ENCODE data around the gene ATXN2L. TPM values are rescaled to one million over a fixed set of nuclear protein-coding genes. Genes with fewer than 3 reads are reported as not detected.
A peak's percentile ranks its signal among the peaks of the same experiment; 100 is the strongest.
"Not testable (repeated sequence)": the region's sequence is repeated elsewhere in the genome, so short reads cannot be mapped to it uniquely, and the experiment has no call there.

The ATXN2L gene, protein sequence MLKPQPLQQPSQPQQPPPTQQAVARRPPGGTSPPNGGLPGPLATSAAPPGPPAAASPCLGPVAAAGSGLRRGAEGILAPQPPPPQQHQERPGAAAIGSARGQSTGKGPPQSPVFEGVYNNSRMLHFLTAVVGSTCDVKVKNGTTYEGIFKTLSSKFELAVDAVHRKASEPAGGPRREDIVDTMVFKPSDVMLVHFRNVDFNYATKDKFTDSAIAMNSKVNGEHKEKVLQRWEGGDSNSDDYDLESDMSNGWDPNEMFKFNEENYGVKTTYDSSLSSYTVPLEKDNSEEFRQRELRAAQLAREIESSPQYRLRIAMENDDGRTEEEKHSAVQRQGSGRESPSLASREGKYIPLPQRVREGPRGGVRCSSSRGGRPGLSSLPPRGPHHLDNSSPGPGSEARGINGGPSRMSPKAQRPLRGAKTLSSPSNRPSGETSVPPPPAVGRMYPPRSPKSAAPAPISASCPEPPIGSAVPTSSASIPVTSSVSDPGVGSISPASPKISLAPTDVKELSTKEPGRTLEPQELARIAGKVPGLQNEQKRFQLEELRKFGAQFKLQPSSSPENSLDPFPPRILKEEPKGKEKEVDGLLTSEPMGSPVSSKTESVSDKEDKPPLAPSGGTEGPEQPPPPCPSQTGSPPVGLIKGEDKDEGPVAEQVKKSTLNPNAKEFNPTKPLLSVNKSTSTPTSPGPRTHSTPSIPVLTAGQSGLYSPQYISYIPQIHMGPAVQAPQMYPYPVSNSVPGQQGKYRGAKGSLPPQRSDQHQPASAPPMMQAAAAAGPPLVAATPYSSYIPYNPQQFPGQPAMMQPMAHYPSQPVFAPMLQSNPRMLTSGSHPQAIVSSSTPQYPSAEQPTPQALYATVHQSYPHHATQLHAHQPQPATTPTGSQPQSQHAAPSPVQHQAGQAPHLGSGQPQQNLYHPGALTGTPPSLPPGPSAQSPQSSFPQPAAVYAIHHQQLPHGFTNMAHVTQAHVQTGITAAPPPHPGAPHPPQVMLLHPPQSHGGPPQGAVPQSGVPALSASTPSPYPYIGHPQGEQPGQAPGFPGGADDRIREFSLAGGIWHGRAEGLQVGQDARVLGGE
- total RNA-seq: 100 to 1,000 TPM; 298 to 319 TPM

DNA sequence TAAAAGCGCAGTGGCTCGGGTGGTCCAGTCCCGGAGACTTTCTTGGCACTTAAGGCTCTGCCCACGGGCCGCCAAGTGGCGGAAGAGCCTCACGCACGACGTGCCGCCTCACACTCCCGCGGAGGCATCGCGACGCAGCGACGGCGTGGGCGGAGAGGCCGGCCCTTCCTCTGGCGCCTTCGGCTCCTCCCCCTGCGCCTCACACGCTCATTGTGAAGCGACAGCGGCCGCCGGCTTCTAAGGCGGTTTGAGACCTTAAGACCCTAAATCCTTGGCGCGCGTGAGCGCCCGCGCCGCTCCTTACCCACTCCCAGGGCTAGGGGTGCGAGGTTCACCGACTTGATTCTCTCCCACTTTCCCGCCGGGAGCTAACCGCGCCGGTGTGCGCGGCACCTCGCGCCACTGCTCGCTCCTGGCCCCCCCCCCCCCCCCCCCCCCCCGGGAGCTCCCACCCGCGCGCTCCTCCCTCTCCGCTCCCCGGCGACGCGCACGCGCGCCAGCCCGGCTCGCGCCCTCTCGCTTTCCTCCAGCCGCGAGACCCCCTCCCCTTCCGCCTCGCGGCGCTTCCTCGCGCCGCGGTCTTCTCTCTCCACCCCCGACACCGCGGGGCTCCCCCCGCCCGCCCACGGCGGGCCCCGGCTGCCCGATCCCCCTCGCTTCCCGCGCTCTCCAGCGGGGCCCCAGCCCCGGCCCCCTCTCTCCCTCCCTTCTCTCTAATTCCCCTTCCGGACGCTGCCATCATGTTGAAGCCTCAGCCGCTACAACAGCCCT lies at the start of gene ATXN2L:
Gene ATXN2L (plus strand): TSS at position 480 of the 771 bp plus-strand sequence. CDS start 261 bp downstream, at position 741.
- intact Hi-C loops (cut with DNase I, micrococcal nuclease): loop anchor here (1.0 to 10.0 kb wide), 15 partner anchors 41 to 1836 kb away; partner anchors contain the start of genes CLN3 (in 1 of the 2), FBRS (in 1 of the 2), INO80E (in 1 of the 2) and MYL11 (in 1 of the 2)
- H3K4me3 Mint-ChIP-seq: peak within 1 kb of the TSS; percentile 96
- H3K36me3 Mint-ChIP-seq (ENCODE audit: low read depth): peaks cover 40% of the 10 kb centered on the region
- no peaks in the 10 kb centered on the region for H3K27me3 Mint-ChIP-seq
- POLR2A ChIA-PET: interaction anchor here (0.5 to 4.3 kb wide), 7 partner anchors 15 to 1151 kb away, joined by 3 to 33 read pairs (median 7); partner anchors contain the start of genes NFATC2IP, SH2B1, TAOK2 and TUFM
- no peaks in the 10 kb centered on the region for H3K9me3 Mint-ChIP-seq (ENCODE audit: low read depth)
- peak within 1 kb of the TSS; percentile 100 for H3K27ac Mint-ChIP-seq
- H3K4me1 Mint-ChIP-seq: peaks cover 41% of the 10 kb centered on the region
- DNase-seq: peak; percentile 99
- CTCF ChIA-PET: interaction anchor here (0.8 to 1.5 kb wide), 3 partner anchors 40 to 123 kb away, joined by 3 to 4 read pairs (median 4); no protein-coding TSS in a partner anchor
- ATAC-seq: peak; percentile 43

DNA sequence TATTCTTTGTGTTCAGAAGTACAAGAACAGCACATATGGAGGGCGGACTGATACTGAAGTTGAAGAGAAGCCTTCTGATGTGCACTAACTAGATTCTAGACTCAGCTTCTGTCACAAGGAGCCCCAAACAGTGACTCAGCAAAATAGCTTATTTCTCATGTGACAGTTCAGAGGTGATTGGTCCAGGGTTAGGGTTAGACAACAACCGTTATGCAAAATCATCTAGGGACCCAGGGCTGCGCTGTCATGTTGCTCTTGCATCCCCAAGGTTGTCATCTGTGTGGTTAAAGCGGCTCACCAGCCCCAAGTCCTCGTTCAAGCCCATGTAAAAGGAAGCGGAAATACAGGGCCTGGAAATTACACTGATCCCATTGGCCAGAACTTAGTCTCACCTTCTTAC lies 41.1 kb upstream of the ATXN2L start:
- DNase-seq; H3K9me3 Mint-ChIP-seq (ENCODE audit: low read depth); CTCF ChIA-PET; H3K4me1 Mint-ChIP-seq; POLR2A ChIA-PET; ATAC-seq; H3K27me3 Mint-ChIP-seq; H3K36me3 Mint-ChIP-seq (ENCODE audit: low read depth); H3K4me3 Mint-ChIP-seq; intact Hi-C loops (cut with DNase I, micrococcal nuclease); H3K27ac Mint-ChIP-seq: not testable (repeated sequence)

DNA sequence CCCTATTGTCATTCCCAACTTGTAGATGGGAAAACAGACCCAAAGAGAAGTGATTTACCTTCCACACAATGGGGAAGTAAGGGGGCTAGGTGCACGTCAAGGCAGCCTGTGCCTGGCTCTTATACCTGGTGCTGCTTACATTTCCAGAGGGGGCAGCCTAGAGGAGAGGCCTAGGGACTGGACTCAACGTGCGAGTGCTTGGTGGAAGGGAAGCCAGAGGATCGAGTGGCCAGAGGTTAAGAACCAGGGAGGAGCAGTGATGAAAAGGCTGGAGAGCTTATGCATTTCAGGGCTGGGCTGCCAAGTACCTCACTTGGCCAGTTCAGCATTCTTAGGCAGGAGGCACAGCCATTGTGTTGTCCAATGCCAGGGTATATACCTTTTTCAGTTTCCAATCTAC lies 40.4 kb upstream of the ATXN2L start:
- ATAC-seq; DNase-seq; H3K27ac Mint-ChIP-seq; H3K27me3 Mint-ChIP-seq; CTCF ChIA-PET; intact Hi-C loops (cut with DNase I, micrococcal nuclease); H3K4me1 Mint-ChIP-seq; H3K4me3 Mint-ChIP-seq; POLR2A ChIA-PET; H3K9me3 Mint-ChIP-seq (ENCODE audit: low read depth); H3K36me3 Mint-ChIP-seq (ENCODE audit: low read depth): not testable (repeated sequence)

DNA sequence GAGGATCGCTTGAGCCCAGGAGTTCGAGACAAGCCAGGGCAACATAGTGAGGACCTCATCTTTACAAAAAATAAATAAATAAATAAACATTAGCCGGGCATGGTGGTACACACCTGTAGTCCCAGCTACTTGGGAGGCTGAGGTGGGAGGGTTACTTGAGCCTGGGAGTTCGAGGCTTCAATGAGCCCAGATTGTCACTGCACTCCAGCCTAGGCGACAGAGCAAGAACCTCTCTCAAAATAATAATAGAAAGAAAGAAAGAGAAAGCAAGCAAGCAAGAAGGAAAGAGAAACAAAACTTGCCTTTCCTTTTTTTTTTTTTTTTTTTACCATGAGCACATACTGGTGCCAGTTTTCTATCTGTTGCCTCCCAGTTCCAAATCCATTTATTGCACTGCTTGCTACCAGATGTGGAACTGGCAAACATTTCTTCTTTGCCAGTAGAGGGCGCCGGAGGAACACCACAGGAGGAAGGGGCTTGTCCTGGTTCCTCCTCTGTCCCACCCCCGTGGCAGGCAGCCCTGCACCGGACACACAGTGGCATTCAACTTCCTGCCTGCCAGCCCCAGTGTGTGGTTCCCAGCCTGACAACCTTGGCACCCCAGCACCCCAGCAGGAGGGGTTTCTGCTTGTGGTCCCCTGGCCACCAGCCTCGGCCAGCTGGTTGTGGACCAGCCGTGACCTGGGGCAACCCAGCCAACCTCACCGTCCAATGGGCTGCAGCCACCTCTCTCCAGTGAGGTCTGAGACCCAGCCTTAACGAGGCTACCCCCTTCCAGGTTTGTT lies 20.4 kb upstream of the ATXN2L start:
- H3K4me3 Mint-ChIP-seq: peak overlapping the region; percentile 57
- H3K36me3 Mint-ChIP-seq (ENCODE audit: low read depth); H3K27ac Mint-ChIP-seq; intact Hi-C loops (cut with DNase I, micrococcal nuclease); POLR2A ChIA-PET; CTCF ChIA-PET; H3K4me1 Mint-ChIP-seq; H3K27me3 Mint-ChIP-seq; H3K9me3 Mint-ChIP-seq (ENCODE audit: low read depth): not testable (repeated sequence)
- DNase-seq: peak; percentile 86
- peak; percentile 81 for ATAC-seq

DNA sequence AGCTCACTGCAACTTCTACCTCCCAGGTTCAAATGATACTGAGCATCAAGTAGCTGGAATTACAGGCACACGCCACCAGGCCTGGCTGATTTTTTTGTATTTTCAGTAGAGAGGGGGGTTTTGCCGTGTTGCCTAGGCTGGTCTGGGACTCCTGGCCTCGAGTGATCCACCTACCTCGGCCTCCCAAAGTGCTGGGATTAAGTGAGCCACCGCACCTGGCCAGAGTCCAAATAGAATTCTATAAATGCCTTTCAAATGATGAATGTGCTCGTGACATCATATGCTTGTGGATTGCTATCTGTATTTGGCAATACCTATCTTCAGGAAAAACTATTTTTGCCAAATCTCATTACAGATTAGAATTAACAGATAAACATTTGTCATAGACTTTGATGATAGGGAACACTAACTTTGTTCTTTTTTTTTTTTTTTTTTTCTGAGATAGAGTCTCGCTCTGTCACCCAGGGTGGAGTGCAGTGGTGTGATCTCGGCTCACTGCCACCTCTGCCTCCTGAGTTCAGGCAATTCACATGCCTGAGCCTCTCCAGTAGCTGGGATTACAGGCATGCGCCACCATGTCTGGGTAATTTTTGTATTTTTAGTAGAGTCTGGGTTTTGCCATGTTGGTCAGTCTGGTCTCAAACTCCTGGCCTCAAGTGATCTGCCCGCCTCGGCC lies 15.2 kb upstream of the ATXN2L start:
- H3K4me3 Mint-ChIP-seq; CTCF ChIA-PET; H3K27me3 Mint-ChIP-seq; H3K36me3 Mint-ChIP-seq (ENCODE audit: low read depth); ATAC-seq; intact Hi-C loops (cut with DNase I, micrococcal nuclease); POLR2A ChIA-PET; H3K9me3 Mint-ChIP-seq (ENCODE audit: low read depth); H3K4me1 Mint-ChIP-seq; DNase-seq; H3K27ac Mint-ChIP-seq: not testable (repeated sequence)

DNA sequence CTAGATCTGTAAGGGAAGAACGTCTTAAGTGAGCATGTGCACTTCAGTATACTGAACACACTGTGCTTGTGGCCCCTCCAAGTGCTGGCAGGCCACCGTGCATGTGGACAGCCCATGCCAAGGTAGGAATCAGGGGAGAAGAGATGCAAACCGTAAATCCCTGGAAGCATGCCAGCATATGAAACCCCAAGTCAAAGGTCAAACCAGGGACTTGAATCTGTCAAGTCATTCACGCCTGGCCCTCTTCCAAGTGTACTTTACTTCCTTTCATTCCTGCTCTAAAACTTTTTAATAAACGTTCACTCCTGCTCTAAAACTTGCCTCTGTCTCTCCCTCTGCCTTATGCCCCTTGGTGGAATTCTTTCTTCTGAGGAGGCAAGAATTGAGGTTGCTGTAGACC lies 2.8 kb upstream of the ATXN2L start:
- peaks cover 3% of the 10 kb centered on the region for H3K9me3 Mint-ChIP-seq (ENCODE audit: low read depth)
- no peak for DNase-seq
- no peak for ATAC-seq
- intact Hi-C loops (cut with DNase I, micrococcal nuclease): loop anchor here in 1 of 2 experiments (5.0 to 10.0 kb wide), 4 partner anchors 608 to 1555 kb away; partner anchors contain the start of genes MYL11, TBC1D10B, TBX6 and XPO6
- H3K4me1 Mint-ChIP-seq: peaks cover 19% of the 10 kb centered on the region
- no peak overlapping the region for H3K4me3 Mint-ChIP-seq
- H3K27me3 Mint-ChIP-seq: no peaks in the 10 kb centered on the region
- peaks cover 17% of the 10 kb centered on the region for H3K36me3 Mint-ChIP-seq (ENCODE audit: low read depth)
- ChIA-PET CTCF (interaction anchor here (0.6 kb wide), 1 partner anchor 8 kb away, joined by 3 read pairs; no protein-coding TSS in a partner anchor), POLR2A (no interaction called here)
- peak overlapping the region; percentile 30 for H3K27ac Mint-ChIP-seq

DNA sequence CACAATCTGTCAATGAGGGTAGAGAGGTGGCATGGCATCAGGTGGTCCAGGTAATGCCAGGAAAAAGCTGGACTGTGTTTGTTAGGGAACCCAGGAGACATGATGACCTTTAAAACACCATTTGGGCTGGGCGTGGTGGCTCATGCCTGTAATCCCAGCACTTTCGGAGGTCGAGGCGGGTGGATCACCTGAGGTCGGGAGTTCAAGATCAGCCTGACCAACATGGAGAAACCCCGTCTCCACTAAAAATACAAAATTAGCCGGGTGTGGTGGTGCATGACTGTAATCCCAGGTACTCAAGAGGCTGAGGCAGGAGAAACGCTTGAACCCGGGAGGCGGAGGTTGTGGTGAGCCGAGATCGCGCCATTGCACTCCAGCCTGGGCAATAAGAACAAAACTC lies 2.3 kb upstream of the ATXN2L start:
- H3K9me3 Mint-ChIP-seq (ENCODE audit: low read depth); H3K4me3 Mint-ChIP-seq; DNase-seq; H3K27me3 Mint-ChIP-seq; ATAC-seq: not testable (repeated sequence)
- CTCF ChIA-PET: interaction anchor here (0.6 kb wide), 1 partner anchor 9 kb away, joined by 3 read pairs; no protein-coding TSS in a partner anchor
- peak overlapping the region; percentile 30 for H3K27ac Mint-ChIP-seq
- intact Hi-C loops (cut with DNase I, micrococcal nuclease): loop anchor here in 1 of 2 experiments (5.0 to 10.0 kb wide), 4 partner anchors 608 to 1554 kb away; partner anchors contain the start of genes MYL11, TBC1D10B, TBX6 and XPO6
- peaks cover 22% of the 10 kb centered on the region for H3K36me3 Mint-ChIP-seq (ENCODE audit: low read depth)
- POLR2A ChIA-PET: interaction anchor here (4.3 kb wide), 1 partner anchor 25 kb away, joined by 33 read pairs; the partner anchor contains the start of gene TUFM
- peaks cover 24% of the 10 kb centered on the region for H3K4me1 Mint-ChIP-seq

DNA sequence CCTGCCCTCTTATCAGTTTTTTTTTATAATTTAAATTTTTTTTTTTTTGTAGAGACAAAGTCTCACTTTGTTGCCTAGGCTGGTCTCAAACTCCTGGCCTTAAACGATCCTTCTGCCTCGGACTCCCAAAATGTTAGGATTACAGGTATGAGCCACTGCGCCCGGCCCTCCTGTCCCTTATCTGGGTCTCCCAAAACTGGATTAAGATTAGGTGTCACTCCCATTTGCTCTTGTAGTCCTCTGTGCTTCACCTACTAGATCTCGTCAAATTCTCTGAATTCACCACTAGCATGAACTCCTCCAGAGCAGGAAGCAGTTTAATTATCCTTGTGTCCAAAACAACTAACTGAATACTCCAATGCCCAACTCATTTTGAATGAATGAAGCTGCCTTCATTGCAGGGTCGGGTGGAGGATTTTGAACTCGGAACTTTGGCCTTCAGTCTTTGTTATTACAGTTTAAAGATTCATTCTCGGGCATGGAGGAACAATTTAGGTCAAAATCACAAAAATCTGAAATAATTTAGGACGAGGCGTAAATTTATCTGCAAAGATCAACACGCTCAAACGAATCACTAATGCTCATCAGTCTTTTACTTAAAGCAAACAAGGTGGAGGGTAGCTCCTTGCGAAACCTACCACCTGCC lies 802 bp upstream of the ATXN2L start:
- no peaks in the 10 kb centered on the region for H3K9me3 Mint-ChIP-seq (ENCODE audit: low read depth)
- ChIA-PET CTCF (interaction anchor here (0.7 to 1.5 kb wide), 6 partner anchors 24 to 123 kb away, joined by 3 to 4 read pairs (median 3); partner anchors contain the start of gene TUFM), POLR2A (interaction anchor here (0.5 to 4.3 kb wide), 8 partner anchors 15 to 1151 kb away, joined by 3 to 33 read pairs (median 6); partner anchors contain the start of genes NFATC2IP, SH2B1, TAOK2 and TUFM)
- ATAC-seq (no peak), DNase-seq (no peak)
- peaks cover 37% of the 10 kb centered on the region for H3K4me1 Mint-ChIP-seq
- no peaks in the 10 kb centered on the region for H3K27me3 Mint-ChIP-seq
- H3K4me3 Mint-ChIP-seq: peak overlapping the region; percentile 96
- peaks cover 33% of the 10 kb centered on the region for H3K36me3 Mint-ChIP-seq (ENCODE audit: low read depth)
- peak overlapping the region; percentile 88 for H3K27ac Mint-ChIP-seq
- intact Hi-C loops (cut with DNase I, micrococcal nuclease): loop anchor here (1.0 to 10.0 kb wide), 15 partner anchors 41 to 1837 kb away; partner anchors contain the start of genes CLN3 (in 1 of the 2), FBRS (in 1 of the 2), INO80E (in 1 of the 2) and MYL11 (in 1 of the 2)

Measured in activated CD4-positive, alpha-beta T cell treated with anti-CD3 and anti-CD28 coated beads for 36 hours (primary cell).